SU-DHL-6 (cell line): ENCODE measurements around the gene NT5DC4.

ENCODE experiments used
- EZH2phosphoT487 ChIP-seq: fragments of 200-600 bp; sonication (generic), shearing (Covaris generic); conservative IDR thresholded peaks from 2 replicates; pipeline ENCODE4 v1.6.1; 2018; ENCODE audit warnings: mild to moderate bottlenecking, antibody characterized with exemption, low read length, moderate library complexity, mixed read lengths
- TF ChIP-seq, protein P1 (sequence below): fragments of 200-600 bp; sonication (generic); IDR thresholded peaks from one replicate; pipeline ENCODE4 v1.5.1; 2017; ENCODE audit warnings: antibody characterized with exemption, mild to moderate bottlenecking, low read length, moderate library complexity; ENCODE audit not compliant: insufficient read depth, poor library complexity, severe bottlenecking

DNA sequence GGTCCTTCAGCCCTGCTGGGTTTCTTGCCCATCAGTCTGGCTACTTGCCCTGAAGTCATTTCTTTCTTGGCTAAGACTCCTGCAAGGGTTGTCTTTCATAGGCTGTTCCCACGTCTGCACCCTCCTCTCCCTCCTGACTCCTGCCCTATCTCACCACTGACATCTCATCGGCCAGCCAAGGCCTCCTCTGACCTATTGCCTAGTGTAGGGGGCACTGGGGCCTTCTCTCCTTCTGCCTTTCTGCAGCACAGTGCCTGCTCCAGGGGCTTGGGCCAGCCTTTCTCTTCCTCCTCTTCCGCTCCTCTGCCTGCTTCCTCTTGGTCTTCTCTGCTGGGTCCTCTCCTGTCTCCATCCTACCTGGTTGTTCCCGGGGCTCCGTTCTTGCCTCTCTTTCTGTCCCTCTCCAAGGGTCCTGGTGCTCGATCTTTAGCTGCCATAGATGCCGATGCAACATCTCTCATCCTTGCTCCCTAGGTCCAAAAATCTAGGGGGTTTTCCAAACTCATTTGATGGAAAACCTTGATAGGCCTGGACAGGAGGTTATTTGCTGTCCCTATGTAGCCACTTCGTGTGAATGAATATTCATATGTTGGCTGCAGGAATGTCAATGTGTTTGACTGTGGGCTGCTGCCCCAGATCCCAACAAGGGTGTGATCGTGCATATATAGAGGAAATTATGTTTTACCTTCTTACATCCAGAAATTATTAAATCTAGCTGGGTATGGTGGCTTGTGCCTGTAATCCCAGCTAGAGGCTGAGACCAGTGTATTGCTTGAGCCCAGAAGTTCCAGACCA, 9.7 kb upstream of the NT5DC4 start:
- TF ChIP-seq, protein P1, sequence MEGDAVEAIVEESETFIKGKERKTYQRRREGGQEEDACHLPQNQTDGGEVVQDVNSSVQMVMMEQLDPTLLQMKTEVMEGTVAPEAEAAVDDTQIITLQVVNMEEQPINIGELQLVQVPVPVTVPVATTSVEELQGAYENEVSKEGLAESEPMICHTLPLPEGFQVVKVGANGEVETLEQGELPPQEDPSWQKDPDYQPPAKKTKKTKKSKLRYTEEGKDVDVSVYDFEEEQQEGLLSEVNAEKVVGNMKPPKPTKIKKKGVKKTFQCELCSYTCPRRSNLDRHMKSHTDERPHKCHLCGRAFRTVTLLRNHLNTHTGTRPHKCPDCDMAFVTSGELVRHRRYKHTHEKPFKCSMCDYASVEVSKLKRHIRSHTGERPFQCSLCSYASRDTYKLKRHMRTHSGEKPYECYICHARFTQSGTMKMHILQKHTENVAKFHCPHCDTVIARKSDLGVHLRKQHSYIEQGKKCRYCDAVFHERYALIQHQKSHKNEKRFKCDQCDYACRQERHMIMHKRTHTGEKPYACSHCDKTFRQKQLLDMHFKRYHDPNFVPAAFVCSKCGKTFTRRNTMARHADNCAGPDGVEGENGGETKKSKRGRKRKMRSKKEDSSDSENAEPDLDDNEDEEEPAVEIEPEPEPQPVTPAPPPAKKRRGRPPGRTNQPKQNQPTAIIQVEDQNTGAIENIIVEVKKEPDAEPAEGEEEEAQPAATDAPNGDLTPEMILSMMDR: no peak
- no peak for TF ChIP-seq EZH2phosphoT487
